Inflammatory macrophage treated with lipopolysaccharide for 1 hour (primary cell): ENCODE measurements around the gene FLII.

Experiments
- DNase-seq, 2 donors: peaks; one replicate each; pipeline ENCODE4 v3.0.0-alpha.2; 2020 to 2022

The FLII gene

GRCh38 chr17:18241229-18241871 is 17.2 kb downstream of the FLII start:
- no peak for DNase-seq

- DNase-seq, result no peak
Observed at GRCh38 chr17:18240449-18240848, 18.1 kb downstream of the FLII start.

GRCh38 chr17:18238299-18238698 is 20.2 kb downstream of the FLII start:
- DNase-seq, result no peak

- no peak for DNase-seq
Observed at GRCh38 chr17:18237461-18237860, 21.1 kb downstream of the FLII start.

GRCh38 chr17:18236494-18236893 is 22.0 kb downstream of the FLII start:
- DNase-seq, result no peak

GRCh38 chr17:18235743-18236256 is 22.7 kb downstream of the FLII start:
- DNase-seq, result peak in 1 of 2 donors; percentile 48

GRCh38 chr17:18234853-18235380 is 23.6 kb downstream of the FLII start:
- DNase-seq, result no peak

- no peak for DNase-seq
Observed at GRCh38 chr17:18233803-18234518, 24.6 kb downstream of the FLII start.

GRCh38 chr17:18231164-18231563 is 27.4 kb downstream of the FLII start:
- no peak for DNase-seq

GRCh38 chr17:18230288-18231141 is 28.0 kb downstream of the FLII start:
- DNase-seq, result no peak

- no peak for DNase-seq
Observed at GRCh38 chr17:18229771-18230170, 28.8 kb downstream of the FLII start.

GRCh38 chr17:18229254-18229653 is 29.3 kb downstream of the FLII start:
- no peak for DNase-seq

GRCh38 chr17:18228176-18228682 is 30.3 kb downstream of the FLII start:
- DNase-seq, result no peak

- DNase-seq, result no peak
Observed at GRCh38 chr17:18227635-18228034, 30.9 kb downstream of the FLII start.

GRCh38 chr17:18226284-18226945 is 32.1 kb downstream of the FLII start:
- peak; percentile 31 to 43 for DNase-seq

GRCh38 chr17:18225642-18226283 is 32.8 kb downstream of the FLII start:
- no peak for DNase-seq

- DNase-seq, result peak; percentile 93 to 95
Observed at GRCh38 chr17:18225121-18225641, 33.4 kb downstream of the FLII start, which contains the start of gene LLGL1. LLGL1 (plus strand) TSS chr17:18225635; CDS start chr17:18225683, 48 bp downstream.

GRCh38 chr17:18224387-18225120 is 34.0 kb downstream of the FLII start:
- DNase-seq, result no peak

GRCh38 chr17:18224053-18224386 is 34.5 kb downstream of the FLII start:
- no peak for DNase-seq

GRCh38 chr17:18218756-18219415 is 39.7 kb downstream of the FLII start:
- DNase-seq, result peak in 1 of 2 donors; percentile 15
